DND-41 (cell line): Measurements from ENCODE around the gene TRIB2.

Experiments
- ATAC-seq: fragments of 200-7000 bp; cut with Tn5 transposase; 3 replicates; pipeline ENCODE4 v1.9.1; 2021; ENCODE audit warnings: low read depth; ENCODE audit not compliant: insufficient read depth
- DNase-seq: peaks from one replicate; pipeline ENCODE4 v3.0.0-alpha.2; 2020
- H2AFZ ChIP-seq: 2 replicates; pipeline ENCODE4 v1.6.0; 2012; ENCODE audit warnings: low read depth, low read length
- H3K27ac ChIP-seq: 2 replicates; pipeline ENCODE4 v1.5.1; 2012; ENCODE audit warnings: low read length, inconsistent platforms
- H3K27me3 ChIP-seq: fragments of 200-600 bp; sonication (generic); 2 replicates; pipeline ENCODE4 v1.6.0; 2012; ENCODE audit warnings: low read length, mild to moderate bottlenecking, inconsistent platforms; ENCODE audit not compliant: insufficient read depth, poor library complexity
- H3K36me3 ChIP-seq: 2 replicates; pipeline ENCODE4 v1.5.1; 2012; ENCODE audit warnings: low read length, inconsistent platforms; ENCODE audit not compliant: insufficient read depth
- H3K4me1 ChIP-seq: 2 replicates; pipeline ENCODE4 v1.5.1; 2012; ENCODE audit warnings: mild to moderate bottlenecking, low read length; ENCODE audit not compliant: insufficient read depth
- H3K4me2 ChIP-seq: 2 replicates; pipeline ENCODE4 v1.6.0; 2012; ENCODE audit warnings: mild to moderate bottlenecking, moderate library complexity, low read length, inconsistent platforms; ENCODE audit not compliant: insufficient read depth
- H3K4me3 ChIP-seq, 2 experiments: fragments of 200-600 bp in 1 of 2; shearing (Covaris generic) in 1 of 2; 2 replicates each; pipeline ENCODE4 v1.5.1; 2012 to 2016; ENCODE audit warnings: inconsistent platforms in 2 of 2, low read length in 2 of 2, mild to moderate bottlenecking in 2 of 2, low read depth in 1 of 2, moderate library complexity in 1 of 2
- H3K79me2 ChIP-seq: 2 replicates; pipeline ENCODE4 v1.6.0; 2012; ENCODE audit warnings: low read length, inconsistent platforms; ENCODE audit not compliant: insufficient read depth
- H3K9ac ChIP-seq: 2 replicates; pipeline ENCODE4 v1.6.0; 2012; ENCODE audit warnings: low read depth, mild to moderate bottlenecking, inconsistent platforms, low read length, moderate library complexity
- H3K9me3 ChIP-seq: 2 replicates; pipeline ENCODE4 v1.5.1; 2012; ENCODE audit warnings: low read length, moderate library complexity, mild to moderate bottlenecking, inconsistent platforms; ENCODE audit not compliant: insufficient read depth, severe bottlenecking
- H4K20me1 ChIP-seq: 2 replicates; pipeline ENCODE4 v1.6.0; 2012; ENCODE audit warnings: low read length; ENCODE audit not compliant: insufficient read depth
- EZH2 ChIP-seq: IDR thresholded peaks from 3 replicates; pipeline ENCODE4 v1.6.1; 2012; ENCODE audit warnings: borderline replicate concordance, low read depth, mild to moderate bottlenecking, moderate library complexity, low read length, inconsistent platforms; ENCODE audit not compliant: severe bottlenecking
- TF ChIP-seq, protein P1 (sequence below): IDR thresholded peaks from 2 replicates; pipeline ENCODE4 v1.5.1; 2012; ENCODE audit warnings: borderline replicate concordance, low read length, moderate library complexity, mild to moderate bottlenecking; ENCODE audit not compliant: poor library complexity, severe bottlenecking; ENCODE audit errors: extremely low read depth

Gene TRIB2

DNA sequence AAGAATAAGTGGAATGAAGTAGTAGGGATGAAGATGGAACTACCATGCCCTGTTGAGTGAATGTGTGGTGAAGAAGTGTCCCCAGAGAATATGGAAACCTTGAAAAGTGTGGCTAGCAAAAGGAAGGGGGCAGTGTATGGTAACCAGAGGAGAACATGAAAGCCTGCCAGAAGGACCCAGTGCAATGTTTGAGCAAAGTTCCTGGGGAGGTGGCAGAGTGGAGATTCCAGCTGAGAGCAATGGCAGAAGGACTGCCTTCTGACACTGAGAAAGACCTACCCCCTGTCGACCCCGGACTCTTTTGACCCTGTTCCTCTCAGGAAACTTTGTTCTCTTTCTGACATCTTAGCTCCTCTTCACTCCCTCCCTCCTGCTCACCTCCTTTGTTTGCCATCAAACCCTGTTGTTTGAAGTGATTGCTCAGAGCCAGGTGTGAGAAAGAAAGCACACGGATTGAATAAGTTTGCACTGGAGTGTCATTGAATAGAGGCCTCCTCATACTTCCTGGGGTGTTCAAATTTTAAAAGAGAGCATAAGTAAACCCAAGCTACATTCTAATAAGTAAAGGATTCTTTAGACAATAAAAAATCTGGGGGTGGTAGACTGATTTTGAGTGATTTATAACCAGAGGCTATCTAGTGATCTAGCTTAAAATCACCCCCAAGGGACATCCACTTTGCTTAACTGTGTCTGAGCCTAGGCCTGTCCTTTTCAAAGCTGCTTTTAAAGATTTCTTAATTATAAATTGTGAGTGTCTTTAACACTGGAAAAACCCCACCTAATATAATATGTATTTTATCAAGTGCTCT lies 57.1 kb downstream of the TRIB2 start:
- Histone ChIP-seq H3K27ac (no peak overlapping the region), H3K9me3 (no peaks in the 10 kb centered on the region), H3K36me3 (no peaks in the 10 kb centered on the region), H3K4me3 (no peak overlapping the region), H3K4me1 (no peaks in the 10 kb centered on the region), H3K4me2 (no peak overlapping the region), H2AFZ (no peak overlapping the region), H3K79me2 (no peaks in the 10 kb centered on the region), H3K9ac (no peak overlapping the region), H3K27me3 (no peaks in the 10 kb centered on the region), H4K20me1 (no peaks in the 10 kb centered on the region)
- ATAC-seq (0 out of 3 replicates have a peak, but pooled peaks have one; percentile 37), DNase-seq (no peak)
- TF ChIP-seq, protein P1, sequence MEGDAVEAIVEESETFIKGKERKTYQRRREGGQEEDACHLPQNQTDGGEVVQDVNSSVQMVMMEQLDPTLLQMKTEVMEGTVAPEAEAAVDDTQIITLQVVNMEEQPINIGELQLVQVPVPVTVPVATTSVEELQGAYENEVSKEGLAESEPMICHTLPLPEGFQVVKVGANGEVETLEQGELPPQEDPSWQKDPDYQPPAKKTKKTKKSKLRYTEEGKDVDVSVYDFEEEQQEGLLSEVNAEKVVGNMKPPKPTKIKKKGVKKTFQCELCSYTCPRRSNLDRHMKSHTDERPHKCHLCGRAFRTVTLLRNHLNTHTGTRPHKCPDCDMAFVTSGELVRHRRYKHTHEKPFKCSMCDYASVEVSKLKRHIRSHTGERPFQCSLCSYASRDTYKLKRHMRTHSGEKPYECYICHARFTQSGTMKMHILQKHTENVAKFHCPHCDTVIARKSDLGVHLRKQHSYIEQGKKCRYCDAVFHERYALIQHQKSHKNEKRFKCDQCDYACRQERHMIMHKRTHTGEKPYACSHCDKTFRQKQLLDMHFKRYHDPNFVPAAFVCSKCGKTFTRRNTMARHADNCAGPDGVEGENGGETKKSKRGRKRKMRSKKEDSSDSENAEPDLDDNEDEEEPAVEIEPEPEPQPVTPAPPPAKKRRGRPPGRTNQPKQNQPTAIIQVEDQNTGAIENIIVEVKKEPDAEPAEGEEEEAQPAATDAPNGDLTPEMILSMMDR: no peak
- TF ChIP-seq EZH2: no peak

GRCh38 chr2:12774395-12774727 lies 57.6 kb downstream of the TRIB2 start:
- no peaks in the 10 kb centered on the region for H3K36me3 ChIP-seq
- H3K9ac ChIP-seq: no peak overlapping the region
- H2AFZ ChIP-seq: no peak overlapping the region
- no peaks in the 10 kb centered on the region for H3K27me3 ChIP-seq
- no peak overlapping the region for H3K27ac ChIP-seq
- no peak for ATAC-seq
- DNase-seq: no peak
- H4K20me1 ChIP-seq: no peaks in the 10 kb centered on the region
- no peaks in the 10 kb centered on the region for H3K79me2 ChIP-seq
- no peak for TF ChIP-seq EZH2
- TF ChIP-seq, protein P1: no peak
- no peaks in the 10 kb centered on the region for H3K9me3 ChIP-seq
- no peaks in the 10 kb centered on the region for H3K4me1 ChIP-seq
- H3K4me3 ChIP-seq: no peak overlapping the region
- H3K4me2 ChIP-seq: no peak overlapping the region

DNA sequence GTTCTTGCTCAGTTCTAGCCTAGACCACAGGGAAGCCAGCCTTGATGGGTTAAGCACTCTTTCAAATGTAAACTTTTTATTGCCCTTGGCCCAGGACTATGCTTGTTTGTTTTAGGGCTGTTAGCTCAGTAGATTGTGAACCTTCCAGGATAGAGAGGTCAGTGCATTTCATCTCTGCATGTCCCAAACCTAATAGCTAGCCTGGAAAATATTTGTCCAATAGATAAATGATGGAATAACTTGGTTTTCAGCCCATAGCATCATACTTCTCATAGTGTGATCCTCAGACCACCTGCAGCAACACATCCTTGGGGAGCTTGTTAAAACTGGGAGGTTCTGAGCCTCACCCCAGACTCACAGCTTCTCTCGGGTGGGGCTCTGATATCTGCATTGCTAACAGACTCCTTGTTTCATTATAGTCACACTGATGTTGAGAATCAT lies 59.8 kb downstream of the TRIB2 start:
- no peak for TF ChIP-seq EZH2
- TF ChIP-seq, protein P1: no peak
- Histone ChIP-seq H3K27ac (no peak overlapping the region), H3K4me3 (no peak overlapping the region), H3K9me3 (no peaks in the 10 kb centered on the region), H3K36me3 (no peaks in the 10 kb centered on the region), H3K4me2 (no peak overlapping the region), H3K4me1 (no peaks in the 10 kb centered on the region), H2AFZ (no peak overlapping the region), H3K79me2 (no peaks in the 10 kb centered on the region), H3K9ac (no peak overlapping the region), H4K20me1 (no peaks in the 10 kb centered on the region), H3K27me3 (no peaks in the 10 kb centered on the region)
- ATAC-seq: no peak
- DNase-seq: no peak
